ENCODE measurements around the gene KCNIP4. TPM values are rescaled to one million over a fixed set of nuclear protein-coding genes. Genes with fewer than 3 reads are reported as not detected.

Gene KCNIP4
- total RNA-seq, 2 experiments from 2014 or later, result not detected

DNA sequence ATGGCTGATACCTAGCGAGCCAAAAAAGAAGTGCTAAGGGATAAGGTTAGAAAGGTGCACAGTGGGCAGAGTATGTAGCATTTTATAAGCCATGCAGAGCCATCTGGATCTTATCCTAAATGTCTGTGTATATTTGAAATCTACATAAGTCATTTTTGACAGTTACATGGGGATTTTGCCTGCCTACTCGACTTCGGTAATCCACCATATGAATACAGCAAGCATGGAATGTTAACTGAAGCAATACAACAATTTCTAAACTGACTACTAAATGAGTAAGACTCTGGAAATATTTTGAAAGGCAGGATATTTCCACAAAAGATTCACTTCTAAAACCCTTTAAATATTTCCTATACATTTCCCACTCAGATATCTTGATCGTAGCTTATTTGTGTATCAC lies 122.5 kb downstream of the KCNIP4 start:
- Mint-ChIP-seq H3K27me3 (ENCODE audit: low read depth) (peaks cover 2% of the 10 kb centered on the region), H3K4me3 (no peak overlapping the region), H3K36me3 (ENCODE audit: low read depth) (no peaks in the 10 kb centered on the region), H3K4me1 (ENCODE audit: low read depth) (no peaks in the 10 kb centered on the region), H3K9me3 (no peaks in the 10 kb centered on the region), H3K27ac (no peak overlapping the region)
- no peak for DNase-seq
- intact Hi-C loops (cut with micrococcal nuclease), result no loop called here
- CTCF ChIA-PET, result interaction anchor here (0.6 kb wide), 1 partner anchor 12 kb away, joined by 3 read pairs; no protein-coding TSS in a partner anchor

DNA sequence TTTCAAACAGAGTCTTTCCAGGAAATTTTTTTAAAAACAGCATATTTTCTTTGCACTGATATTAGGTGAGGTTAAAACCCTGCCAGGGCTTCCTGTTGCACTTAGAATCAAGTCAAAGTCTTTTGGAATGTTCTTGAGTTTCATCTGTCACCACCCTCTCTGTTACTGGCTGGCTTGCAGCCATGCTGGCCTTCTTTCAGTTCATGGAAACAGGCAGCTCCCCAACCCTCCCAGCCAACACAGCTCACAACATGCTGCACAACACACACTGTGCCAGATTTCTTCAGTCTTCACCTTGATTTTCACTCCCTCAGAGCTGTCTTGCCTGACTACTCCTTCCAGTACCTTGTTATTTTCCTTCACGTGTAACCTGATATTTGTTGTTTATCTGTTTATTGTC lies 129.5 kb downstream of the KCNIP4 start:
- Mint-ChIP-seq H3K4me3 (no peak overlapping the region), H3K4me1 (ENCODE audit: low read depth) (no peaks in the 10 kb centered on the region), H3K27ac (no peak overlapping the region), H3K27me3 (ENCODE audit: low read depth) (no peaks in the 10 kb centered on the region), H3K36me3 (ENCODE audit: low read depth) (no peaks in the 10 kb centered on the region), H3K9me3 (peaks cover 20% of the 10 kb centered on the region)
- intact Hi-C loops (cut with micrococcal nuclease), result no loop called here
- DNase-seq, result no peak
- CTCF ChIA-PET, result no interaction called here

DNA sequence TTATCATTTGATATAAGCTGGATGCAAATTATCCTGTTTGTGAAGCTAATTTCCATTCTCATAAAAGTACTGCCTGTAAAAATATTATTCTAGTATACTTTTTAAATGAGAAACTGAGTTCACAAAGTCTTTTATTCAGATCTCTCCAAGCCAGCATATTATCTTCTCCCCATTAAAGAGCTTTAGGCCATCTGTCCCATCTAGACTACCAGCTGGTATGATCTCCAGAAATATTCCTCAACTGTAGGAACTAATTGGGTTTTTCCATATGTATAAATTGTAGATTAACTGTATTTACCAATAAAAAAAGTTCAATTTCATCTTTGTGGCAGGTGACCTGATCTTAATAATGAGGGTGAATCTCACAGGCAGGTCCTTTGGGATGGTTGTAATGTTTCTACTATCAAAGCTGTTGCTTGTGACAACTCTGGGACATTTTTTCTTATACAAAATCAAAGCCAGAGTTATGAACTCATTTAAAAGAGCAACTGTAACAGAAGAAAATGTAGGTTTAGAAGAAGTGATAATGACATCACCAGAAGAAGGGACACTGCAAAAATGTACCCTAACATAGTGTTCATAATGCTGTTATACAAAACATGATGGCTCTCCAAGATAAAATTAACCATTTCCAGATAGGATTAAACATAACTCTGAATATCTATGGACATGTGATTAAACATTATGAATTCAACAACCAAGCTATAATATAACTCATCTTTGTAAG lies 132.8 kb downstream of the KCNIP4 start:
- CTCF ChIA-PET, result no interaction called here
- Mint-ChIP-seq H3K4me3 (no peak overlapping the region), H3K4me1 (ENCODE audit: low read depth) (no peaks in the 10 kb centered on the region), H3K27me3 (ENCODE audit: low read depth) (peaks cover 6% of the 10 kb centered on the region), H3K9me3 (peaks cover 20% of the 10 kb centered on the region), H3K27ac (no peak overlapping the region), H3K36me3 (ENCODE audit: low read depth) (no peaks in the 10 kb centered on the region)
- DNase-seq, result no peak
- intact Hi-C loops (cut with micrococcal nuclease), result no loop called here

DNA sequence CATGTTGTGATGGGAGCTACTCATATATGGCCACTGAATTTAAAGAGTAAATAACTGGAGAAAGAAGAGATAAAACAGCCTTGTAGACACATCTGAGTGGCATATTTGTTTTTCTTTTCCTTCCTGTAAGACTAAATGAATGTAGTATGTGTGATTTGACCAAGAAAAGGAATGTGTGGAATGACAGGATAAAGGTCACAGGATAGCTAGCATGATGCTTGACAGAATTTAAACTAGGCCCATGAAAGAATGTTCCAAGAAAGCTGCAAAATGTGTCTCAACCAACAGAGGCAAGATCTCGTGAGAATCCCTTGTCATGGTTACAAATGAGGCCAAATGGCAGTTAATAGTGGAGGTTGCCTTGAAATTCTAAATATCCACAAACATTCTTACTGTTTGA lies 137.0 kb downstream of the KCNIP4 start:
- Mint-ChIP-seq H3K27me3 (ENCODE audit: low read depth) (peaks cover 14% of the 10 kb centered on the region), H3K4me1 (ENCODE audit: low read depth) (no peaks in the 10 kb centered on the region), H3K9me3 (peaks cover 2% of the 10 kb centered on the region), H3K36me3 (ENCODE audit: low read depth) (no peaks in the 10 kb centered on the region), H3K27ac (no peak overlapping the region), H3K4me3 (no peak overlapping the region)
- CTCF ChIA-PET, result no interaction called here
- intact Hi-C loops (cut with micrococcal nuclease), result no loop called here
- no peak for DNase-seq

DNA sequence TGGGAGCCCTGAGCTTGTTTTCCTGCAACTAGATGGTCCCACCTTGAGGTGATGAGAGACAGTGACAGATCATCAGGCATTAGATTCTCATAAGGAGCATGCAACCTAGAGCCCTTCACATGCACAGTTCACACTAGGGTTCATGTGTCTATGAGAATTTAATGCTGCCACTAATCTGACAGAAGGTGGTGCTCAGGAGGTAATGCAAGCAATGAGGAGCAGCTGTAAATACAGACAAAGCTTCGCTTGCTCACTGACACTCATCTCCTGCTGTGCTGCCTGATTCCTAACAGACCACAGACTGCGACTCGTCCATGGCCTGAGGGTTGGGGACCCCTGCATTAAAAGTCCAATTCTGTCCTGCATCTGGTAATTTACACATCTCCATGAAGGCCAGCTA lies 141.6 kb downstream of the KCNIP4 start:
- Mint-ChIP-seq H3K4me3 (no peak overlapping the region), H3K27me3 (ENCODE audit: low read depth) (peaks cover 14% of the 10 kb centered on the region), H3K36me3 (ENCODE audit: low read depth) (no peaks in the 10 kb centered on the region)

DNA sequence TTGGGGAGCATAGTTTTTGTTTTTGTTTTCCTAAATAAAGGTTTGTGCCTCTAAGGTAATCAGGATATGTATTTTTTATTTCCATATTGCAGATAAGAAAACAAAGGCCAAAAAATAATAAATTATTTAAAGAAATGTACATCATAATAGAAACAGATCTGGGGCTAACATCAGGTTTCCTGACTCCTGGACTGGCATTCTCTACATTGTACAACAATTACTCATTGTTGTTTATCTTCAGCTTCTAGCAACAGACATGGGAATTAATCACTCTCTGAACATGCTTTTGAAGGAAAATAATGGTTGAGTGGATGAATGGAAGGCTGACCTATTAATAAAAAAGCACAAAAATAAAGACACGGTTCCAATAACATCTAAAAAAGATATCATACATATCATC lies 146.2 kb downstream of the KCNIP4 start:
- intact Hi-C loops (cut with micrococcal nuclease), result no loop called here
- Mint-ChIP-seq H3K9me3 (no peaks in the 10 kb centered on the region), H3K27ac (no peak overlapping the region), H3K4me1 (ENCODE audit: low read depth) (no peaks in the 10 kb centered on the region), H3K27me3 (ENCODE audit: low read depth) (no peaks in the 10 kb centered on the region), H3K4me3 (no peak overlapping the region), H3K36me3 (ENCODE audit: low read depth) (no peaks in the 10 kb centered on the region)
- CTCF ChIA-PET, result no interaction called here
- DNase-seq, result no peak

More for the DNA sequence above, 141.6 kb downstream of the KCNIP4 start:
- Mint-ChIP-seq H3K27ac (no peak overlapping the region), H3K4me1 (ENCODE audit: low read depth) (no peaks in the 10 kb centered on the region), H3K9me3 (no peaks in the 10 kb centered on the region)
- CTCF ChIA-PET, result interaction anchor here (0.9 kb wide), 1 partner anchor 8 kb away, joined by 3 read pairs; no protein-coding TSS in a partner anchor
- intact Hi-C loops (cut with micrococcal nuclease), result no loop called here
- DNase-seq, result no peak

DNA sequence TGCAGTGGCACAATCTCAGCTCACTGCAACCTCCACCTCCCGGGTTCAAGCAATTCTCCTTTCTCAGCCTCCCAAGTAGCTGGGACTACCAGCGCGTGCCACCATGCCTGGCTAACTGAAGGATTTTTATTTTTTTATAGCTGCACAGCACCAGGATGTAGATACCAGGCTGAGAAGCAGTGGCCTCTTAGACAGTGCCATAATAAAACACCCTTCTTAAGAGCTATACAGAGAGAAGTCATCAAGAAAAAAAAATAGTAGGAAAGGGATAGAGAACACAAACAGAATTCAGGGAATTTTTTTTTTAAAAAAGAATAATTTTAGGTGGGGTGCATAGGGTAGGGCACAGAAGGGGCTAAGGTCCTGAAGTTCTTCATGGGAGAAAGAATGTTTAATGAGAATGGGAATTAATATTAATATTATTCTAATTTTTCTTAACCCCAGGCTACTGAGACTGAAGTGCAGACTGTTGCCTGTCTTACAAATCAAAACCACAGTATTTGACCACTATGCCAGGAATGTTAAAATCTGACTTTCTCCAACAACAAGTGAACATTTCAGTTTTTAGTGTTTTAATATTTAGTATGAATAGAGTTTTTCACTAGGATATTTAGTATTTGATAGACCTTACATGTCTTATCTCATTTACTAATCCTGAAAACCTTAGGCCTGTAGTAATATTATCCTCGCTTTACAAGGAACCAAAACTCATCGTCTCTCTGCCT lies 146.7 kb downstream of the KCNIP4 start:
- no peaks in the 10 kb centered on the region for H3K9me3 Mint-ChIP-seq
- DNase-seq, result no peak
- H3K27me3 Mint-ChIP-seq (ENCODE audit: low read depth), result no peaks in the 10 kb centered on the region
- no peaks in the 10 kb centered on the region for H3K4me1 Mint-ChIP-seq (ENCODE audit: low read depth)
- H3K4me3 Mint-ChIP-seq, result no peak overlapping the region
- no peak overlapping the region for H3K27ac Mint-ChIP-seq
- CTCF ChIA-PET, result interaction anchor here (2.0 kb wide), 1 partner anchor 12 kb away, joined by 11 read pairs; no protein-coding TSS in a partner anchor
- no peaks in the 10 kb centered on the region for H3K36me3 Mint-ChIP-seq (ENCODE audit: low read depth)
- intact Hi-C loops (cut with micrococcal nuclease), result no loop called here

DNA sequence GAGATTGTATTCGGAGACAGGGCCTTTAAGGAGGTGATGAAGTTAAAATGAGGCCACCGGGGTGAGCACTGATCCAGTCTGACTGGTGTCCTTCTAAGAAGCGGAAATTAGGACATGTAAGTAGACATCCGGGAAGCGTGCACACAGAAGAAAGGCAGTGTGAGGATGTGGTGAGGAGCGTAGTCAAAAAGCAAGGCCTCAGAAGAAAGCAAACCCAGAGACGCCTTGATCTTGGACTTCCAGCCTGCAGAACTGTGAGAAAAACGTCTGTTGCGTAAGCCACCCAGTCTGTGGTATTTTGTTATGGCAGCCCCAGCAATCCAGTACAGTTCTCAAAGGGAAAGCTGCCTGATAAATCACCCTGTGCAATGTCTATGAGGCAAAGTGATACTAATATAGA lies 153.5 kb downstream of the KCNIP4 start:
- Mint-ChIP-seq H3K27ac (no peak overlapping the region), H3K36me3 (ENCODE audit: low read depth) (no peaks in the 10 kb centered on the region), H3K9me3 (no peaks in the 10 kb centered on the region), H3K4me3 (no peak overlapping the region), H3K27me3 (ENCODE audit: low read depth) (peaks cover 5% of the 10 kb centered on the region), H3K4me1 (ENCODE audit: low read depth) (no peaks in the 10 kb centered on the region)
- intact Hi-C loops (cut with micrococcal nuclease), result no loop called here
- no peak for DNase-seq
- CTCF ChIA-PET, result interaction anchor here (1.1 kb wide), 1 partner anchor 615 kb away, joined by 3 read pairs; no protein-coding TSS in a partner anchor

DNA sequence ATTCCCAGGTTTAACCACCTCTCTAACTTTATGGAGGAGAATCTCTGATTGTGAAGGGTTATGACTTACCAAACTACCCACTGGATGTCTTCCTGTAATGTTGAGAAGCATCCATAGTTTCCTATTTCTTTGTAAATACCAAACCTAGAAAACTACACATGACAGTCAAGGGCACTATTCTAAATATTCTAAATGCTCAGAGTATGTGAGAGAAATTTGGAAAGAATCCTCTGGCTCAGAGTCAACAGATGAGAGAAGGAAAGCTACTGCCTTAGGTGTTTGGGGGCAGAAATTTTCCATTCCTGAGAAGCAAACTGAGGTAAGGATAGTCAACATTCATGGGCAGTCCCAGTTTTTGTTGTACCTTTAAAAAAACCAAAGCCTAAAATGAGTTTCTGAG lies 155.8 kb downstream of the KCNIP4 start:
- DNase-seq, result no peak
- CTCF ChIA-PET, result interaction anchor here (6.0 kb wide), 1 partner anchor 597 kb away, joined by 96 read pairs; no protein-coding TSS in a partner anchor
- intact Hi-C loops (cut with micrococcal nuclease), result loop anchor here (5.0 kb wide), 2 partner anchors 335 to 445 kb away; no protein-coding TSS in a partner anchor
- Mint-ChIP-seq H3K4me1 (ENCODE audit: low read depth) (no peaks in the 10 kb centered on the region), H3K4me3 (no peak overlapping the region), H3K27ac (no peak overlapping the region), H3K9me3 (no peaks in the 10 kb centered on the region), H3K27me3 (ENCODE audit: low read depth) (peaks cover 5% of the 10 kb centered on the region), H3K36me3 (ENCODE audit: low read depth) (no peaks in the 10 kb centered on the region)

DNA sequence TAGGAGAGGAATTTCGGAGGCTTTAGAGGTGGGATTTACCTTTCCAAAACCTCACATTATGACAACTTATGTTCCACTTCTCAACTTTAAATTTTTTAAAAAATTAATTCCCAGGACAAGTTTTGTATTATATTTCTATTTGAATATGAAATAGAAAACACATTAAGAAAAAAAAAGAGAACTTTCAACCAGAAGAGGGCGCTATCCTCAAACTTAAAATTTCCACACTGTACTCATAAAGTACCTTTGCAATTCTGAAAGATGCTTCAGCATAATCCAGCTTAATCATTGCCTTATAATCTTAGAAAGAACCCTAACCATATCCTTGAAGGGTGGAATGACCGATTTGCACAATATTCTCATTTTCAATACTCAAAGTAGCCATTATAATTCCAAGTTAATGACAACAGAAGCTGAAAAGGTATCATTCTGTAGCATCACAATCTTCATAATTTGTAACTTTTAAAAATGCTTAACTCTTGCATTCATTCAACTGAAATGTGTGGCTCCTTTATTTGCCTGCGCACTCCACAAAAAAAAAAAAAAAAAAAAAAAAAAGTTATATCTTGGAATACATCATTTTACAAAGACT lies 158.0 kb downstream of the KCNIP4 start:
- Mint-ChIP-seq H3K4me3 (no peak overlapping the region), H3K9me3 (no peaks in the 10 kb centered on the region), H3K27ac (no peak overlapping the region), H3K27me3 (ENCODE audit: low read depth) (peaks cover 1% of the 10 kb centered on the region), H3K36me3 (ENCODE audit: low read depth) (no peaks in the 10 kb centered on the region), H3K4me1 (ENCODE audit: low read depth) (no peaks in the 10 kb centered on the region)
- intact Hi-C loops (cut with micrococcal nuclease), result loop anchor here (1.0 to 5.0 kb wide), 5 partner anchors 337 to 900 kb away; no protein-coding TSS in a partner anchor
- CTCF ChIA-PET, result interaction anchor here (0.6 to 6.0 kb wide), 10 partner anchors 8 to 903 kb away, joined by 3 to 96 read pairs (median 4); no protein-coding TSS in a partner anchor
- DNase-seq, result no peak

DNA sequence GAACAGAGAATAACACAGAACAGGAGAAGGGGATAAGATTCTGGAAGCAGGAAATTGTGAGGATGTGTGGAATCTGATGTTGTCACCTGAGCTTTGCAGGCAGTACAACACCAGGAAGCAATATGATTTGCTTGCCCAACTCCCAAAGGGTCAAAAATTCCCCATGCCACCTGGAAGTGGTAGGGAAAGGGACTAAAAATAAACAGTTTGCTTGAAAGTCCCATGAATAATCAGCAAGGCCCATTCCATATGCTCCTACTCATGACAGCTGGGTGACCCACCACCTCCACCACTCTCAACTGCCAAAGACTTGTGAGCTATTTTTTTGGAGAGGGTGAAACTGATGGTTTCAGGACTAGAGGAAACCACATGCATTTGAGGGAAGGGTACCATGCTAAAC lies 168.4 kb downstream of the KCNIP4 start:
- Mint-ChIP-seq H3K36me3 (ENCODE audit: low read depth) (no peaks in the 10 kb centered on the region), H3K4me3 (no peak overlapping the region), H3K27ac (no peak overlapping the region), H3K9me3 (no peaks in the 10 kb centered on the region), H3K4me1 (ENCODE audit: low read depth) (no peaks in the 10 kb centered on the region), H3K27me3 (ENCODE audit: low read depth) (peaks cover 17% of the 10 kb centered on the region)
- DNase-seq, result no peak
- CTCF ChIA-PET, result interaction anchor here (1.5 kb wide), 1 partner anchor 10 kb away, joined by 4 read pairs; no protein-coding TSS in a partner anchor
- intact Hi-C loops (cut with micrococcal nuclease), result no loop called here

DNA sequence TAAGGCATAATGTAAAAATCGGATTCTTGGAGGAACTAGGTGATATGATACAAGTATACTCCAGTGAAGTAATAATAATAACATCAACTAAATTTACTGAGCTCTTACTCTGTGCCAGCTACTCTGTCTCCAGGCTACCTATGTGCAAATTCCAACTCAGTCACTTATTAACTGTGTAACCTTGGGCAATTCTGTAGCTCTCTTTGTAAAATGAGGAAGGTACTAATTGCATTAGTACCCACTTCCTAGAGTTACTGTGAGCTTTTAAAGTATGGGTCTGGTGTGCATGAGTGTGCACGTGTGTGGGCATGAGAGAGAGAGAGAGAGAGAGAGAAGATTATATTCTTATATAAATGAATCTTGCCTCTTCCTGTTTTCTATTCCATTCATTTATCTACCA lies 169.9 kb downstream of the KCNIP4 start:
- H3K27me3 Mint-ChIP-seq (ENCODE audit: low read depth), result peaks cover 17% of the 10 kb centered on the region
- no peak overlapping the region for H3K27ac Mint-ChIP-seq

More for the DNA sequence above, 169.9 kb downstream of the KCNIP4 start:
- H3K9me3 Mint-ChIP-seq, result no peaks in the 10 kb centered on the region
- H3K4me1 Mint-ChIP-seq (ENCODE audit: low read depth), result no peaks in the 10 kb centered on the region
- H3K4me3 Mint-ChIP-seq, result no peak overlapping the region
- no peaks in the 10 kb centered on the region for H3K36me3 Mint-ChIP-seq (ENCODE audit: low read depth)
- intact Hi-C loops (cut with micrococcal nuclease), result no loop called here
- no peak for DNase-seq
- CTCF ChIA-PET, result interaction anchor here (1.1 to 1.5 kb wide), 2 partner anchors 11 to 611 kb away, joined by 3 to 4 read pairs; no protein-coding TSS in a partner anchor

All from activated naive CD4-positive, alpha-beta T cell treated with anti-CD3 and anti-CD28 coated beads for 36 hours (primary cell).